HG03025 (cell line): ENCODE measurements around the gene STAT4.

Experiments
- ATAC-seq: cut with Tn5 transposase; IDR thresholded peaks from one replicate; pipeline ENCODE4 v1.9.1; 2021; ENCODE audit warnings: mild to moderate bottlenecking, moderate library complexity; ENCODE audit not compliant: unreplicated experiment, low FRiP score

STAT4 gene

GRCh38 chr2:191148791-191149190, 2.0 kb downstream of the STAT4 start:
- ATAC-seq: no peak

- ATAC-seq: no peak
Measured at GRCh38 chr2:191148281-191148680, 2.5 kb downstream of the STAT4 start.

- no peak for ATAC-seq
Measured at GRCh38 chr2:191145769-191146471, 4.9 kb downstream of the STAT4 start.

- ATAC-seq: no peak
Measured at GRCh38 chr2:191144217-191144616, 6.6 kb downstream of the STAT4 start.

- ATAC-seq: no peak
Measured at GRCh38 chr2:191143791-191144190, 7.0 kb downstream of the STAT4 start.

- ATAC-seq: no peak
Measured at GRCh38 chr2:191128911-191129304, 21.9 kb downstream of the STAT4 start.

- ATAC-seq: peak; percentile 92
Measured at GRCh38 chr2:191128172-191128910, 22.5 kb downstream of the STAT4 start.

GRCh38 chr2:191127235-191127634, 23.6 kb downstream of the STAT4 start:
- ATAC-seq: no peak

- ATAC-seq: no peak
Measured at GRCh38 chr2:191126386-191127085, 24.3 kb downstream of the STAT4 start.

GRCh38 chr2:191125646-191126045, 25.1 kb downstream of the STAT4 start:
- ATAC-seq: no peak

- ATAC-seq: peak; percentile 68
Measured at GRCh38 chr2:191122638-191123294, 28.0 kb downstream of the STAT4 start.

GRCh38 chr2:191117341-191117740, 33.5 kb downstream of the STAT4 start:
- ATAC-seq: no peak

GRCh38 chr2:191115804-191116203, 35.0 kb downstream of the STAT4 start:
- ATAC-seq: peak; percentile 33

GRCh38 chr2:191115391-191115790, 35.4 kb downstream of the STAT4 start:
- peak; percentile 42 for ATAC-seq

- ATAC-seq: peak; percentile 78
Measured at GRCh38 chr2:191114403-191114886, 36.3 kb downstream of the STAT4 start.

- ATAC-seq: no peak
Measured at GRCh38 chr2:191113761-191114160, 37.0 kb downstream of the STAT4 start.

GRCh38 chr2:191112448-191112901, 38.3 kb downstream of the STAT4 start:
- no peak for ATAC-seq

GRCh38 chr2:191109888-191110287, 40.9 kb downstream of the STAT4 start:
- no peak for ATAC-seq

- no peak for ATAC-seq
Measured at GRCh38 chr2:191108331-191108730, 42.5 kb downstream of the STAT4 start.

GRCh38 chr2:191105082-191105481, 45.7 kb downstream of the STAT4 start:
- ATAC-seq: no peak

- ATAC-seq: no peak
Measured at GRCh38 chr2:191103774-191104173, 47.0 kb downstream of the STAT4 start.
